Colon (tissue), 2 donors: ENCODE measurements around the gene RABL6.
"Not testable (repeated sequence)": the region's sequence is repeated elsewhere in the genome, so short reads cannot be mapped to it uniquely, and the experiment has no call there.

ENCODE experiments used
- FAIRE-seq: peaks from 2 replicates; lab custom pipeline; 2012; peaks lifted over from hg19 to GRCh38; lab: Jason Lieb, UNC
- donor health status: control.
- donor health status: control.

RABL6 gene

DNA sequence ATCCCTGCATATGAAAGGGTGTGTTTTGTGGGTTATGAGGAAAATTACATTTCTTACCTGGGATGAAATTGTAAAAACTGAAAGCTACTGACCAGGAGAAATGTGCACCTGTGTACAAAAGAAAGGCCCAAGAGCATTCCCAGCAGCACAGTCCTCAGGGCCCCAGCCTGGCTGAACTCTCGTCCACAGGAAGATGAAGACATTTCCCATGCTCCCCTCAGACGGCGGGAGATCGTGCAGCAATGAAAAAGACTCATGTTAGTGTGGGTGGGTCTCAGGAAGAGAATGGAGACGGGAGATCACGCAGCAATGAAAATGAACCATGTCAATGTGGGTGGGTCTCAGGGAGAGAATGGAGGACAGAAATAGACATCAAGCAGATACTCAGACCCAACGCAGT, 30.8 kb upstream of the RABL6 start:
- FAIRE-seq, result no peak

DNA sequence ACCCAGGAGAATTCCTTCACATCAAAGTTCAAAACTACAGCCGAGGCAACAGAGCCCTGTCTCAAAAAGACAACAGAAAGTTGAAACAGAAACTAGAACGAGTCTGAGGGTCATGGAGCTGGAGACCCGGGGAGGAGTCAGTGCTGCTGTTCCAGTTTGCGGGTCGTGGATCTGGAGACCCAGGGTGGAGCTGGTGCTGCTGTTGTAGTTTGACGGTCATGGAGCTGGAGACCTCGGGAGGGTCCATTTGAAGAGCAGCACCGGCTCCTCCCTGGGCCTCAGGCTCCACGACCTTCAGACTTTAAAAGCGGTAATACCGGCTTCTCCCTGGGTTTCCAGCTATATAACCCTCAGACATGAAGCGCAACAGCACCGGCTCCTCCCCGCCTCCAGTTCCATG, 30.4 kb upstream of the RABL6 start:
- no peak for FAIRE-seq

DNA sequence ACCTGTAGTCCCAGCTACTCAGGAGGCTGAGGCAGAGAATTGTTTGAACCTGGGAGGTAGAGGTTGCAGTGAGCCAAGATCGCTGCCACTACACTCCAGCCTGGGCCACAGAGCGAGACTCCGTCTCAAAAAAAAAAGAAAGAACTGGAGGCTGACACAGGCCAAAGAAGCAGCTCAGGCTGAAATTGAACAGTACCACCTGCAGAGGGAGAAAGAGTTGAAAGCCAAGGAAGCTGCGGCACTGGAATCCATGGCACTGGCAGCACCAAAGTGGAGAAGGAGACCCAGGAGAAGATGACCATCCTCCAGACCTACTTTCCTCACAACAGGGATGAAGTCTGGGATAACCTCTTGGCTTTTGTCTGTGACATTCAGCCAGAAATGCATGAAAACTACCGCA, 27.9 kb upstream of the RABL6 start:
- FAIRE-seq, result no peak

DNA sequence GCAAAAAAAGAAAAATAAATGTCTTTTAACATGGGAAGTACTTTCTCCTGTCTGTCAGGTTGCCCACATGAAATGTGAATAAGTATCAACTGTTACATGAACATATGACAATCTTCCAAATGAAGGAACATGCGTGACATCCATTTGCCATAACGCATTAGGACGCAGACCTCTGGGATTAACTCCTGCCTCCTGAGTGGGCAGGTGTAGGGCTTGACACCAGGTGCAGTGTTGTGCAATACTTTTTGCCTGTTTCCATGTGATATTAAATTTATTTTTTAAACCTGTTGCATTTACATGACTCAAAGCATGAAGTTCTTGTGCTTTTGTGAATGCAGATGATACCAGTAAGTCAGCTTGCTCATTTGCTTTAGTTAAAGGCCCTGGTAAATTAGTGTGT, 25.3 kb upstream of the RABL6 start:
- FAIRE-seq, result no peak

DNA sequence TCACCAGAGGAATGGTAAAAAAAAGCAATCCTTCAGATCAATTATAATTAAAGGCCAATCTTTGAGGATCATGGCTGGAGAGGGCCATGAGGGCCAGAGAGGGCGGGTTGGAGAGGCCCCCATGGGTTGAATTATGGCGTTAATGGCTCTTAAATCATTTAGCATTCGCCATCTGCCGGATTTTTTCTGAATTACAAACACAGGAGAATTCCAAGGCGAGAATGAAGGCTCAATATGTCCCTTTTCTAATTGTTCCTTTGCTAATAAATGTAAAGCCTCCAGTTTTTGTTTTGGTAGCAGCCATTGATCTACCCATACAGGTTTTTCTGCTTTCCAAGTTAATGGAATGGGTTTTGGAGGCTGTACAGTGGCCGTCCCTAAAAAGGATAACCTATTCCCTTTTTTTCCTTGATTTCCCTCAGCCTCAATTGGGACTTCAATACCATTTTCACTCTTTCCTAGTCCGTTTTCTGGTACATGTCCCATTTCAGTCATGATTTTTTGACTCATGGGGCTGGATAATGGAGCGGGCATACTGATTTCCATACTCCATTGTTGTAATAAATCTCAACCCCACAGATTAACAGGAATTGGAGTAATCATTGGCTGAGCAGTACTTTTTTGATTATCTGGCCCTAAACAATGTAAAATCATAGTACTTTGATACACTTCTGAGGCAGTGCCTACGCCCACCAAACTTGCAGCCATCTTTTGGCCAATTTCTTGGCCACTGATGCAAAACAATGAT, 23.3 kb upstream of the RABL6 start:
- FAIRE-seq, result no peak

DNA sequence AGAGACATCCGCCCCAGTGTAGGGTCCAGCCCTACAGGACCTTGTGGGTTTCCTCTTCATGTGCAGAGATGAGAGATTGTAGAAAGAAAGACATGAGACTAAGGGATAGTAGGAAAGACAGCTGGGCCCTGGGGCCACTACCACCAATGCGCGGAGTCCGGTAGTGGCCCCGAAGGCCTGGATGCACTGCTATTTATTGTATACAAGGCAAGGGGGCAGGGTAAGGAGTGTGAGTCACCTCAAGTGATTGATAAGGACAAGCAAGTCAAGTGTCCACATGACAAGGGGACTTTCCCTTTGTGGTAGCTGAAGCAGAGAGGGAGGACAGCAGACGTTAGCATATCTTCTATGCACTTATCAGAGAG, 22.8 kb upstream of the RABL6 start:
- FAIRE-seq, result no peak

DNA sequence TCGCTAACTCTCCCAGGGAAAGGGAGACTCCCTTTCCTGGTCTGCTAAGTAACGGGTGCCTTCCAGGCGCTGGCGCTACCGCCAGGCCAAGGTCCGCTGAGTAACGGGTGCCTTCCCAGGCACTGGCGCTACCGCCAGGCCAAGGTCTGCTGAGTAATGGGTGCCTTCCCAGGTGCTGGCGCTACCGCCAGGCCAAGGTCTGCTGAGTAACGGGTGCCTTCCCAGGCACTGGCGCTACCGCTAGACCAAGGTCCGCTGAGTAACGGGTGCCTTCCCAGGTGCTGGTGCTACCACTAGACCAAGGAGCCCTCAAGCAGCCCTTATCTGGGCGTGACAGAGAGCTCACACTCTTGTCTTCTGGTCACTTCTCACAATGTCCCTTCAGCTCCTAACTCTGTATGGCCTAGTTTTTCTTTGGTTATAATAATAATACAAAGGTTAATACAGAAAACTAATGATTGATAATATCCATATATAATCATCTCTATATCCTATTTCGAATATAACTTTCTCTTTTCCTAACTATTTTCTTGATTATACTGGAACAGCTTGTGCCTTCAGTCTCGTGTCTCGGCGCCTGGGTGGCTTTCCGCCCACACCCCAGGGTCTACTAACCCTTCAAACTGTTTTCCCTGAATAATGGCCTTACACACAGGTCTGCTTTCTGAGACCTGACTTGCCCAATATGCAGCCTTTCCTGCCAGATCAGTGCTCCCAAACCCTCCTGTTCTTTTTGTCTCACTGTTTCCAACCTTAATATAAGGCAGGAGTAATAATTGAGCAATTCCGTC, 22.0 kb upstream of the RABL6 start:
- not testable (repeated sequence) for FAIRE-seq

DNA sequence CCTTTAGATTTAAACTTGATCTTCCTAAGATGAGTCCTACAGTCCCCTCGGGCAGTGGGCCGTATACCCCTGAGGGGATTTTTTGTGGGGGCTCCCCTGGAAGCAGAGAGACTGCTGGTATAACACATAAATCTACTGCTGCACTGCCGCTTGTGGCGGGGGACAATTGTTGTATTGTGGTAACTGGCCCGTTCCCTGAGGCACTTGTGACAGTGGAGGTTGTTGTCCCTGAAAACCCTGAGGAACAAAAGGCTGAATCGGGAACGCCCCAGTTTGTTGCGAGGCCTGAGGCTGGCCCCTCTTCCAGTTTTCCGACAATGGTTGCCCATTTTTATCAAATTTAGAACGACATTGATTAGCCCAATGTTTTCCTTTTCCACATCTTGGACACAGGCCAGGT, 21.3 kb upstream of the RABL6 start:
- FAIRE-seq, result no peak

DNA sequence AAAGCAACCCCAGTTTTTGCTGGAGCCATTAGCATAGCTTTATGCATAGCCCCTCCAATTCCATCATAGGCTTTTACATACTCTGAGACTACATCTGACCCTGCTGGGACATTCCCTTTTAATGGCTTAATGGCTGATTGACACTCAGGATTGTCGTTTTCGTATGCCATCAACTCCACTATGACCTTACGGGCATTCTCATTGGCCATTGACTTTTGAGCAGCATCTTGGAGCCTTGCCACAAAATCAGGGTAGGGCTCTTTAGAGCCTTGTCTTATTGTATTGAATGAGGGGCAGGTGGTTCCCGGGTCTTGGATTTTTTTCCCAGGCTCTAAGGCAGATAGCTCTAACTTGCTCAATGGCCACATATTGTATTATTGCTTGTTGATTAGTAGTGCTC, 20.8 kb upstream of the RABL6 start:
- FAIRE-seq, result not testable (repeated sequence)

DNA sequence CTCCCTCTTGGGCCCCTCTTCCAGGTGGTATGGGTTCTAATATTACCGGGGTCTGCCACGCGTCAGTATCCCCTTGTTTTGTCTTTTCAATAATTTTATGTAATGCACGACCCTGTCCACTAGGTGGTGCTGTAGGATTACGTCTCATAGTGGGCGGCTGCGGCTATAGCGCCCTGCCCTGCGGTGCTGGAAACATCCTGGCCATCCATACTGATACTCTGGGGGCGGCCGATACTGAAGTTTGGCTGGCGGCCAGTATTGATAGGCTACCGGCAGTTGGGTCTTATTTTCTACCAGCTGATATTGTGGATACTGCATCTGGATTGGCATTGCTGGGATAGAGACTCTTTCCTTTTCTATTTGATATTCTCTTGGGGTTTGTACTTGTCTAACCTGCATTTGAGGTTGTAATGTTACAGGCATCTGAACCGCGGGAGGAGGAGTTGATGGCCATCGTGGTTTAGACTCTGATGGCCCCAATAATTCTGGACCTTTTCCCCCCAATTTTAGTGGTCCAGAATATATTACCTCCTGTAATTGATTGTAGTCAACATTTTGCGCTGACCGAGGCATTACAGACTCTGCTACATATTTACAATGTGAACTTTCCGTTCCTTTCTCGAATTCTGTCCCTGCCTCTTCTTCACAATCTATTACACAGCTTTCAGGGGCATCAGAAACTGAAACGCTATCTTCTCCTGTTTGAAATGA, 19.9 kb upstream of the RABL6 start:
- no peak for FAIRE-seq

DNA sequence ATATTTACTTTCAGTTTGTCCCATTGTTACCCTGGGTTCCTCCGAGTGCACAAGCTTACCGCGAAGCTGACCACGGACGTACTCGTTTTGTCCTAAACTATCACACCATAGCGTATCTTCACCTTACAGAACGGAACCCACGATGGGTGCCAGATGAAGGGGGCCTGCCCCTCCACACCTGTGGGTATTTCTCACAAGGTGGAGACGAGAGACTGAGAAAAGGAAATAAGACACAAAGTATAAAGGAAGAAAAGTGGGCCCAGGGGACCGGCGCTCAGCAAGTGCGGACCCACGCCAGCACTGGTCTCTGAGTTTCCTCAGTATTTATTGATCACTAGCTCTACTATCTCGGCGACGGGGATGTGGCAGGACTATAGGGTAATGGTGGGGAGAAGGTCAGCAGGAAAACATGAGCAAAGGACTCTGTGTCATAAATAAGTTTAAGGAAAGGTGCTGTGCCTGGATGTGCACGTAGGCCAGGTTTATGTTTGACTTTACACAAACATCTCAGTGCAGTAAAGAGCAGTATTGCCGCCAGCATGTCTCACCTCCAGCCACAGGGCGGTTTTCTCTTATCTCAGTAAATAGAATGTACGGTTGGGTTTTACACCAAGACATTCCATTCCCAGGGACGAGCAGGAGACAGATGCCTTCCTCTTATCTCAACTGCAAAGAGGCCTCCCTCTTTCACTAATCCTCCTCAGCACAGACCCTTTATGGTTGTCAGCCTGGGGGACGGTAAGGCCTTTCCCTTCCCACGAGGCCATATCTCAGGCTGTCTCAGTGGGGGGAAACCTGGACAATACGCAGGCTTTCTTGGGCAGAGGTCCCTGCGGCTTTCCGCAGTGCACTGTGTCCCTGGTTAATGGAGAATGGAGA, 18.9 kb upstream of the RABL6 start:
- not testable (repeated sequence) for FAIRE-seq

DNA sequence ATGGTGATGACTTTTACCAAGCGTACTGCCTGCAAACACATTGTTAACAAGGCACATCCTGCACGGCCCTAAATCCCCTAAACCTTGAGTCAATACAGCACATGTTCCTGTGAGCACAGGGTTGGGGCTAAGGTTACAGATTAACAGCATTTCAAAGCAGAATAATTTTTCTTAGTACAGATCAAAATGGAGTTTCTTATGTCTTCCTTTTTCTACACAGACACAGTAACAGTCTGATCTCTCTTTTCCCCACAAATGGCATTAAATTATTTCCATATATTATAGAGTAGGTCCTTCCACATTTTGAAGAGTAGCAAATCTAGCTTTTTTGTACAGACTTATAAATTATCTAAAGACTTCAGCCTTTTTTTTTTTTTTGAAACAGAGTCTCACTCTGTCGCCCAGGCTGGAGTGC, 18.2 kb upstream of the RABL6 start:
- FAIRE-seq, result no peak

DNA sequence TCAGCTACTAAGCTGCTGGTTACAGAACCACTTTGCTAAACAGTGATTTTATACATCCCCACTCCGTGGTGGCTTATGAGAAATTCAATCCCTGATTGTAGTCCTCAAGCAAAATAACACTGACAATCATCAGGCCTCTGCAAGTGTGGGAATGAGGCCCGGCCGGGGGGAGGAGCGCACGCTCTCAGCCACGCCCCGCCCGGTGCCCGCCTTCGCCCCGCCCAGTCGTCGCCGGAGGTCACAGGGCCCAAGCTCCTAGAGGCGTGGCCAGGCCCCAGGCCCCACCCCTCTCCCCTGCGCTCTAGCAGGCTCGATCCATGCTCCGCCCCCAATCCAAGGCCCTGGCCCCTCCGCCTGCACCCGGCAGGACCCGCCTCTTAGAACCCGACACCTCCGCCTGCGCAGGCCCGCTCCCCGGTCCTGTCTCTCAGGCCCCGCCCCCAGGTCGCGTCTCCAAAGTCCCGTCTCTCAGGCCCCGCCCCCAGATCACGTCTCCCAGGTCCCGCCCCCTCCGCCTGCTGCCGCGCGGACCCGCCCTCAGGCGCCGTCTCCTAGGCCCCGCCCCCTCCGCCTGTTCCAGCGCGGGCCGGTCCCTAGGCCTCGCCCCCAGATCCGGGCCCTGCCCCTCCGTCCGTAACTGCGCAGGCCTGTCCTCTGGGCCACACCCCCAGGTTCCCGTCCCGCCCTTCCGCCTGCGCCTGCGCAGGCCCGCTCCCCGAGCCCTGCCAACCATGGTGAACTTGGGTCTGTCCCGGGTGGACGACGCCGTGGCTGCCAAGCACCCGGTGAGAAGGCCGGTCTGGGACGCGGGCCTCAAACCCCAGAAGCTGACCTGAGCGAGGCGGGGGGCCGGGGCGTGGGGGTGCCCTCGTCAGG, 16.9 kb upstream of the RABL6 start, which contains the start of gene TMEM141:
Gene TMEM141 (plus strand): TSS at position 705 of the 876 bp plus-strand sequence. CDS start 27 bp downstream, at position 732.
- FAIRE-seq, result no peak

DNA sequence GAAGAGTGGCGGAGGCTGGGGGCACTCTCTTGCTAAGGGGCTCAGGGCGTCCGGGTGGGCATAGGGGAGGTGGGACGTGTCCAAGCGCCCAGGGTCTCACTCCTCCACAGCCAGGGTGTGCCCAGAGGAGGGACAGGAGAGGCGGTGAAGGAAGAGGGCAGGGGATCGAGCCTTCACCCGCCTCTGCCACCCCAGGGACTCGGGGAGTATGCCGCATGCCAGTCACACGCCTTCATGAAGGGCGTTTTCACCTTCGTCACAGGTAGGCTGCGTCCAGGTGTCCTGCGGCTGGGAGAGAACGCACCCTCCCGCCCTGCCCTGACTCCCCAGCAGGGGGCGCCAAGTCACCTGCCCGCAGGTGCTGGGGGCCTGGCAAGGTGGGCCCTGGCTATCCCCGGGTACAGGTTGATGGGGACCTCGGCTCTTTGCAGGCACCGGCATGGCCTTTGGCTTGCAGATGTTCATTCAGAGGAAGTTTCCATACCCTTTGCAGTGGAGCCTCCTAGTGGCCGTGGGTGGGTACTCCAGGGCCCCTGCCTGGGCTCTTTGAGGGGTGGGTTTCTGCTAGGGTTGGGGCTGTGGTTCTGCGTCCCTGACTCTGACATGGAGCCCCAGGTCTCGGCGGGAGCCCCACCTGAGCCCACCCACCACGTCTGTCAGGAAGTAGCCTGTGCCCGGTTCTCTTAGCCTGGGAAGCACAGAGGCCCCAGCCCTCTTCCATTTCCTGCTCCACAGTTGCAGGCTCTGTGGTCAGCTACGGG, 16.1 kb upstream of the RABL6 start:
- FAIRE-seq, result no peak

DNA sequence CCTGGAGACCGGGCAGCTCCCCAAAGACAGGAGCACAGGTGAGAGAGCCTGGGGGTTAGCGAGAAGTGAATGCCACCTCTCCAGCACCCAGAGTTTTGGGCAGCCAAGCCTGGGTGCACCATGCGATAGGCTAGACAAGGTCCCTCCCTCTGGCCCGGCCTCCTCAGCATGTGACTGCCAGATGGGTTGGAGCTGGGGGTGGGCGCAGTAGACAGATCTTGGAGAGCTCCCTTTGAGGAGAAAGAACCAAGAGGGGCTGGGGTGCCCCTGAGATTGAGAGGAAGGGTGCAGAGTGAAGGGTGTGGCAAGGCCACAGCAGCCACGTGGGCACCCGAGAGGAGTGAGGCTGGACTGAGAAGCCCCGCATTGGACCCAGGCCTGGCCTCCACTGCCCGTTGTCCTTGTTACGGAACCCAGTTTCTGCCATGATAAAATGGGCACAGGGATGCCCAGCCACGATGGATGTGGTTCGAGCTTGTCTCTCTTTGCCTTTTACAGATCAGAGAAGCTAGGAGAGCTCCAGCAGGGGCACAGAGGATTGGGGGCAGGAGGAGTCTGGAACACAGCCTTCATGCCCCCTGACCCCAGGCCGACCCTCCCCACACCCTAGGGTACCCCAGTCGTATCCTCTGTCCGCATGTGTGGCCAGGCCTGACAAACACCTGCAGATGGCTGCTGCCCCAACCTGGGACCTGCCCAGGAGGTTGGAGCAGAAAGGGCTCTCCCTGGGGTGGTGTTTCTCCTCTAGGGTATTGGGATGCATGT, 15.2 kb upstream of the RABL6 start:
- no peak for FAIRE-seq

DNA sequence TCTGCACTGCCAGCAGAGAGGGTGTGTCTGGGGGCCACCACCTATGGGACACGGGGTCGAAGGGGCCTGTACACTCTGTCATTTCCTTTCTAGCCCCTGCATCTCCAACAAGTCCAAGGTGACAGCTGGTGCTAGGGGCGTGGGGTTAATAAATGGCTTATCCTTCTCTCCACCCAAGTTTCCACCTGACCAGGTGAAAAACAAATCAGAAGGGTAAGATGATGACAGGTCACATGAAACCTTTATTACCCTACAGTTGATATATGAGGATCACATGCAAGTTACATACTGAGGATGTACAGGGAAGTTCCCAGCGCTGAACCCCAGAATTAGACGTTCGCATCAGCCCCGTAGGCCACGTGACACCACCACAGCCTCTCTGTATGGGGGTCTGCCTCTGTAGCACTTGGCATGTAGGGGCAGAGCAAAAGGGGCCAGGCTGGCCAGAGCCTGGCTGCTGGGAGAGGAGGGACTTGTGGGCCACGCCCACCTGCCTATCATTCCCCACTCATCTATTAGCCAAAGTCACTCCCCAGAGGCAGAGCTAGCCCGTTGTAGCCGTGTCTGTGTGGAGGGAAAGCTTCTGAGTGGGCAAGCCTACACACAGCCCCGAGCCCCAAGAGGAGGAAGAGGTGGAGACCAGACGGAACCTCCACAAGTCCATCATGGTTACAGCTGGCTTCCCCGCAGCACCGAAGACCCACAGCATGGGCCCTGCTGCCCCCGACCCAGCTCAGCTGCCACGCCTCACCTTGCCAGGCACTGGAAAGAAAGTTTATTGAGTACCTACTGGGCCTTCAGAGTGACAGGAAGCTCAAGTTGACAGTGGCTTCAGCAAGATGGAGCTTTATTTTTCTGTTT, 14.4 kb upstream of the RABL6 start:
- FAIRE-seq, result no peak

DNA sequence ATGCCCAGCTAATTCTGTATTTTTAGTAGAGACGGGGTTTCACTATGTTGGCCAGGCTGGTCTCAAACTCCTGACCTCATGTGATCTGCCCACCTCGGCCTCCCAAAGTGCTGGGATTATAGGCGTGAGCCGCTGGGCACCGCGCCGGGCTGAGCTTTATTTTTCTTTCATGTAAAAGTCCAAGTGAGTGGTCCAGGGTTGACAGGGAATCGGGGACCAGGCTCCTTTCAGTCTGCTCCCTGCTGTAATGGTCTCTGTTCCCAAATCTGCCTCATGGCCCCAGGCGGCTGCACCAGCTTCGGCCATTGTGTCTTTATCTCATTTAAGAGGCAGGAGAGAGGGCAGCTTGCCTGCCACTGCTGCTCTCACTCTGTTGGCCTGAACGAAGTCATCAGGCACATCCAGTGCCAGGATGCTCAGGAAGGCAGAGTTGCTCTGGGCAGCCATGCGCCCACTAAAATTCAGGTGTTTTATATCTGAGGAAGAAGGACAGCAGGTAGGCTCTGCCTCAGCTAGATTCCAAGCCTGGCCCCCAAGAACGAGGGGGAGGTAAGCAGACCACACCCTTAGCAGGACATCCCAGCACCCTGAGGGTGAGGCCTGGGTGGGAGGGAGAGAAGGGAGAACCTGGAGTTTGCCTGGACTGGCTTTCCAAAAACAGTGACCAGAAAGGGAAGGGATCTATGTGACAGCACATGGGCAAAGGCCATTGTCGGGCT, 13.3 kb upstream of the RABL6 start:
- FAIRE-seq, result no peak

DNA sequence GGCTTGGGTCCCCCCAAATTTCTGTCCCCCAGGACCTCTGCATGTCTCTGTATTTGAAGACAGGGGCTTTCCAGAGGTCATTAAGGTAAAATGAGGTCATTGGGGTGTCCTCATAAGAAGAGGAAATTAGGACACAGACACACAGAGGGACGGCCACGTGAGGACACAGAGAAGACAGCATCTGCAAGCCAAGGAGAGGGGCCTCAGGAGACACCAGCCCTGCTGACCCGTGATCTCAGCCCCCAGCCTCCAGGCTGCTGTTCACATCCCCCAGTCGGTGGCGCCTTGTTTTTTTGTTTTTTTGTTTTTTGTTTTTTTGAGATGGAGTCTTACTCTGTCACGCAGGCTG, 12.8 kb upstream of the RABL6 start:
- FAIRE-seq, result no peak
